HG03457 (cell line): Measurements from ENCODE around the gene CAMK2A.

Experiments
- ATAC-seq: cut with Tn5 transposase; IDR thresholded peaks from one replicate; pipeline ENCODE4 v1.9.1; 2021; ENCODE audit warnings: moderate number of reproducible peaks; ENCODE audit not compliant: unreplicated experiment

Gene CAMK2A

DNA sequence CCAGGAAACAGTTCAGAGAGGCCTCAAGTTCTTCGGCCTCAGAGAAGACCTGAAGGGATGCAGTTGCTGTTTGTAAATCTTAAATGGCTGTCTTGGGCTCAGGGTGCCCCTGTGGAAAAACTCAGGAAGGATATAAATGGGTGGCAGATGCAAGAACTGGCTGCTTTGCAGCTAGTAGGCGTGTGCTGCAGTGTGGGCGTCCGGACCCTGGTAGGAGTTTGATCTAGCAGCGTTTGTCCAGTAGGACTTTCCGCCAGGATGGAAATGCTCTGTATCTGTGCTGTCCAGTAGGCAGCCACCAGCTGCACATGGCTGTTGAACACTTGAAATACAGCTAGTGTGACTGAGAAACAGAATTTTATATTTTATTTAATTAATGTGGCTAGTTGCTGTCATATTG is 115.3 kb downstream of the CAMK2A start:
- ATAC-seq: no peak

DNA sequence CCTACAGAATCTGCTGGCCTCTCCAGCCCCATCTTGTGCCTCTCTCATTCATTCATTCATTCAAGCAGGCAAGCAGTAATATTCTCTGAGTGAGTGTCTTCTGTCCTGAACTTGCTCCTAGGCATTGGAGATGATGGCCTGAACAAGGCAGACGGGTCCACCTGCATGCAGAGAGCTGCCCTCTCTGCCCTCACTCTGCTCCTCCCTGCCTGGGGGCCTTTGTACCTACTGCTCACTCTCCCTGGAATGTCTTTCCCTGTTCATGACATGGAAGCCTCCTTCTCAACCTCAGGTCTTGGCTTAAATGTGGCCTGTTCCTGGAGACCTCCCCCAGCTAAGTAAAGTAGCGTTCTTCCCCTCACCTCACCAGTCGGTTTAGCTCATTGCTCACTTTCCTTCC is 116.4 kb downstream of the CAMK2A start:
- ATAC-seq: no peak

DNA sequence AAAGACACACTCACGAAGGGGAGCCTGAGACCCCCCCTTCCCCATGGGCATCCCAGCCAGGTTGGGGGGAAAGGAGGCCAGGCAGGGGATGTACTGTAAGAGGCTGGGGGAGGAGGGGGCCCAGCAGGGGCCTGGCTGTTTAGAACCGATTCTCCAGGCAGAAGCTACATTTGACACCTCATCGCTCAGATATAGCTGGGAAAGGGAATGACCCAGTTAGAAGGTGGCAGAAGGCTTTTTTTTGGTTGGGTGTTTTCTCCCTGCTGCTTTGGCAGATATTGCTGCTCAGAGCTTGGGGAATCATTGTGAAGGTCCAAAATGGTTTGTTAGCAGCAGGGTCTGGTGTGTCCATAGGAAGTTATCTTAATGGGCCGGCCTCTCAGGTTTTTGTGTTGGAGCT is 117.0 kb downstream of the CAMK2A start:
- no peak for ATAC-seq

DNA sequence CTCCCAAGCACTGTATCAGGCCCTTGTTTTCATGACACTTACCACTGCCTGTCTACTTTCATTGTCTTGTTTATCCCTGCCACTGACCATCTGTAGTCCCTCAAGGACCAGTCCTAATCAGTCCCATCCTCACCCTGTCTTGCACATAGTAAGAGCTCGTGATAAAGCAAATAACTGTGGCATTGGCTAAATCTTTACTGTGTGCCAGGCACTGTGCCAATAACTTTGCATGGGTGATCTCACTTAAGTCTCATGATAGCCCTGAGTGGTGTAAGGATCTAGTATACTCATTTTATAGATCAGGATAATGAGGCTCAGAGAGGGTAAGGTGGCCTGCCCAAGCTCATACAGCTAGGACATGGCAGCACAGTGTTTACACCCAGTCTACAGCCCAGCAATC is 117.4 kb downstream of the CAMK2A start:
- no peak for ATAC-seq
